Keratinocyte (primary cell): ENCODE measurements around the gene SLC22A3. TPM values are rescaled to one million over a fixed set of nuclear protein-coding genes. Genes with fewer than 3 reads are reported as not detected.

Source experiments
- DNase-seq: peaks from one replicate; pipeline ENCODE4 v3.0.0-alpha.2; 2011; ENCODE audit warnings: low read depth, missing footprints, low spot score
- FAIRE-seq: peaks from 2 replicates; lab custom pipeline; 2011; peaks lifted over from hg19 to GRCh38; lab: Jason Lieb, UNC
- H2AFZ ChIP-seq: 2 replicates; pipeline ENCODE4 v1.6.0; 2012; ENCODE audit warnings: low read length, control low read depth, inconsistent platforms; ENCODE audit not compliant: control insufficient read depth
- H3K27ac ChIP-seq: 2 replicates; pipeline ENCODE4 v1.5.1; 2011; ENCODE audit warnings: low read length; ENCODE audit not compliant: control insufficient read depth, insufficient read depth
- H3K27me3 ChIP-seq: 3 replicates; pipeline ENCODE4 v1.6.0; 2011; ENCODE audit warnings: low read length; ENCODE audit not compliant: control insufficient read depth, insufficient read depth; ENCODE audit errors: extremely low read depth
- H3K36me3 ChIP-seq, 2 experiments: 2 replicates in 1 of 2; 3 replicates in 1 of 2; pipeline ENCODE4 v1.5.1; 2011; ENCODE audit warnings: low read length in 2 of 2, mild to moderate bottlenecking in 1 of 2; ENCODE audit not compliant: control insufficient read depth in 2 of 2, insufficient read depth in 2 of 2; ENCODE audit errors: extremely low read depth in 1 of 2
- H3K4me1 ChIP-seq: 3 replicates; pipeline ENCODE4 v1.5.1; 2011; ENCODE audit warnings: low read length; ENCODE audit not compliant: control insufficient read depth, insufficient read depth; ENCODE audit errors: extremely low read depth
- H3K4me2 ChIP-seq: 3 replicates; pipeline ENCODE4 v1.6.0; 2011; ENCODE audit warnings: low read depth, low read length; ENCODE audit not compliant: control insufficient read depth, insufficient read depth; ENCODE audit errors: extremely low read depth
- H3K4me3 ChIP-seq, 3 experiments: fragments of 200-600 bp in 1 of 3; sonication (generic) in 1 of 3; 2 replicates in 2 of 3; 3 replicates in 1 of 3; pipeline ENCODE4 v1.5.1; 2011 to 2016; ENCODE audit warnings: low read length in 3 of 3, mild to moderate bottlenecking in 3 of 3, control low read depth in 2 of 3, inconsistent platforms in 1 of 3, low read depth in 1 of 3, mixed read lengths in 1 of 3, mixed run types in 1 of 3, moderate library complexity in 1 of 3; ENCODE audit not compliant: control insufficient read depth in 2 of 3, insufficient read depth in 2 of 3; ENCODE audit errors: extremely low read depth in 1 of 3
- H3K79me2 ChIP-seq: 2 replicates; pipeline ENCODE4 v1.6.0; 2012; ENCODE audit warnings: low read length; ENCODE audit not compliant: control insufficient read depth, insufficient read depth
- H3K9ac ChIP-seq: 3 replicates; pipeline ENCODE4 v1.6.0; 2011; ENCODE audit warnings: low read length; ENCODE audit not compliant: control insufficient read depth, insufficient read depth; ENCODE audit errors: extremely low read depth
- H3K9me1 ChIP-seq: 3 replicates; pipeline ENCODE4 v1.6.0; 2011; ENCODE audit warnings: low read length; ENCODE audit not compliant: control insufficient read depth, insufficient read depth; ENCODE audit errors: extremely low read depth
- H3K9me3 ChIP-seq: 2 replicates; pipeline ENCODE4 v1.5.1; 2012; ENCODE audit warnings: low read depth, low read length; ENCODE audit not compliant: control insufficient read depth
- H4K20me1 ChIP-seq: 3 replicates; pipeline ENCODE4 v1.6.0; 2011; ENCODE audit warnings: low read length; ENCODE audit not compliant: control insufficient read depth, insufficient read depth; ENCODE audit errors: extremely low read depth
- EZH2 ChIP-seq: IDR thresholded peaks from one replicate; pipeline ENCODE4 v1.6.1; 2012; ENCODE audit warnings: inconsistent platforms, mild to moderate bottlenecking, low read length, moderate library complexity
- dilution Hi-C: fragments of 300-500 bp; cut with MboI; formaldehyde crosslinking; loops from one replicate; pipeline ENCODE4 v1.7.0; 2020; ENCODE audit warnings: low sequenced_read_pairs; ENCODE audit not compliant: extremely low pct_ligation_motif_present
- polyA plus RNA-seq, 5 experiments: library from polyadenylated mRNA; depleted of rRNA in 3 of 5; stranded (reverse) in 3 of 5; stranded (forward) in 1 of 5; unstranded in 1 of 5; fragments of >200 nt; gene quantifications; 1 replicate in 1 of 5; 2 replicates in 3 of 5; 3 replicates in 1 of 5; pipeline versions ENCODE4 v1.2.1 to v1.2.3, GENCODE V29; 2011 to 2012; ENCODE audit warnings: missing spikeins in 2 of 5, low read depth in 1 of 5, low replicate concordance in 1 of 5
- TF ChIP-seq, protein P1 (sequence below), 3 experiments: IDR thresholded peaks in 1 of 3; conservative IDR thresholded peaks in 1 of 3; optimal IDR thresholded peaks in 1 of 3; 2 replicates in 2 of 3; 3 replicates in 1 of 3; pipeline versions ENCODE3 to v1.5.1; 2011; ENCODE audit warnings: low read length in 3 of 3, mild to moderate bottlenecking in 3 of 3, moderate library complexity in 2 of 3, control low read depth in 1 of 3, inconsistent platforms in 1 of 3; ENCODE audit not compliant: insufficient read depth in 2 of 3; ENCODE audit errors: extremely low read depth in 1 of 3

Gene SLC22A3
- polyA plus RNA-seq, 1 donor (not counting 4 experiments of a cell fraction or from before 2014, with no cell fraction given), result 1.8 TPM

DNA sequence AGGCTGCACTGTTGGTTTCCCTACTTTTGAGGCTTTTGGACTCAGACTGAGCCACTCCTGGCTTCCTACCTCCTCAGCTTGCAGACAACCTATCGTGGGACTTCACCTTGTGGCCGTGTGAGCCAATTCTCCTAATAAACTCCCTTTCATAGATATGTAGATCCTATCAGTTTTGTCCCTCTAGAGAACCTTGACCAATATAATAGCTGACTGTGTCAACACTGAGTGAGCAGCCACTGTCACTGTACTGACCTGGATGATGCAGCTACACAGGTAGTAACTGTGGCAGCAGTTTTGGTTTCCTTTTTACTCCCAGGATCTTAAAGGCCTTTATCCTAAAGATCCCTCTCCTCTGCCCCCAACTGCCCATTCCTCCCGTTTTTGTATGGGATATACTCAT is 70.2 kb downstream of the SLC22A3 start:
- H3K9me3 ChIP-seq, result no peaks in the 10 kb centered on the region
- H3K27ac ChIP-seq, result no peak overlapping the region
- H3K9ac ChIP-seq, result no peak overlapping the region
- no peaks in the 10 kb centered on the region for H3K79me2 ChIP-seq
- H3K4me2 ChIP-seq, result no peak overlapping the region
- DNase-seq, result no peak
- H3K27me3 ChIP-seq, result no peaks in the 10 kb centered on the region
- no peak for TF ChIP-seq EZH2
- TF ChIP-seq, protein P1, sequence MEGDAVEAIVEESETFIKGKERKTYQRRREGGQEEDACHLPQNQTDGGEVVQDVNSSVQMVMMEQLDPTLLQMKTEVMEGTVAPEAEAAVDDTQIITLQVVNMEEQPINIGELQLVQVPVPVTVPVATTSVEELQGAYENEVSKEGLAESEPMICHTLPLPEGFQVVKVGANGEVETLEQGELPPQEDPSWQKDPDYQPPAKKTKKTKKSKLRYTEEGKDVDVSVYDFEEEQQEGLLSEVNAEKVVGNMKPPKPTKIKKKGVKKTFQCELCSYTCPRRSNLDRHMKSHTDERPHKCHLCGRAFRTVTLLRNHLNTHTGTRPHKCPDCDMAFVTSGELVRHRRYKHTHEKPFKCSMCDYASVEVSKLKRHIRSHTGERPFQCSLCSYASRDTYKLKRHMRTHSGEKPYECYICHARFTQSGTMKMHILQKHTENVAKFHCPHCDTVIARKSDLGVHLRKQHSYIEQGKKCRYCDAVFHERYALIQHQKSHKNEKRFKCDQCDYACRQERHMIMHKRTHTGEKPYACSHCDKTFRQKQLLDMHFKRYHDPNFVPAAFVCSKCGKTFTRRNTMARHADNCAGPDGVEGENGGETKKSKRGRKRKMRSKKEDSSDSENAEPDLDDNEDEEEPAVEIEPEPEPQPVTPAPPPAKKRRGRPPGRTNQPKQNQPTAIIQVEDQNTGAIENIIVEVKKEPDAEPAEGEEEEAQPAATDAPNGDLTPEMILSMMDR (optimal IDR thresholded peaks at IDR 0.05 in 1 of 3, IDR thresholded peaks at IDR 0.05 in 1 of 3, conservative IDR thresholded peaks at IDR 0.05 in 1 of 3; ENCODE audit: extremely low read depth in 1 of 3, insufficient read depth in 2 of 3, low read length in 3 of 3), result no peak
- no peaks in the 10 kb centered on the region for H3K36me3 ChIP-seq
- peaks cover 19% of the 10 kb centered on the region for H3K4me1 ChIP-seq
- H3K4me3 ChIP-seq, result no peak overlapping the region
- no peak overlapping the region for H2AFZ ChIP-seq
- FAIRE-seq, result no peak
- no peaks in the 10 kb centered on the region for H3K9me1 ChIP-seq
- H4K20me1 ChIP-seq, result no peaks in the 10 kb centered on the region
- dilution Hi-C loops, result no loop called here

DNA sequence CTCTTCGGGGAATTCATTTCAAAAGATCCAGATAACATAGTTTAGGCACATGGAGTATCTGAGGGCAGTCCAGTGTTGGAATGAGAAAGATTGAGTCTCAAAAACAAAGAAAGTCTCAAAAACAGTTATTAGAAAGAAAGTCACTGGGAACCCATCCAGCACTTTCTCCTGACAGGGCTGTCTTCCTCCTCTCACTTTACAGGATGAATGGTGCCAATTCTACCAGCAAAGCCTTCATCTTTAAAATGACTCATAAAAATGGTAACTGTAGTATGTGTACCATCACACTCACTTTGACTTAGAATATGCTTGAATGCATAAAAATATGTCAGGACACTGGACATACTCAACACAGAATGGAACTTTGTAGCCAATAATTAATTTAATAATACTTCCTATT is 71.3 kb downstream of the SLC22A3 start:
- H3K9me1 ChIP-seq, result no peaks in the 10 kb centered on the region
- H3K9ac ChIP-seq, result no peak overlapping the region
- no peak for DNase-seq
- no peaks in the 10 kb centered on the region for H3K27me3 ChIP-seq
- peak overlapping the region; percentile 5 for H3K27ac ChIP-seq
- dilution Hi-C loops, result no loop called here
- no peaks in the 10 kb centered on the region for H4K20me1 ChIP-seq
- no peak overlapping the region for H3K4me2 ChIP-seq
- no peak for TF ChIP-seq EZH2
- TF ChIP-seq, protein P1 (optimal IDR thresholded peaks at IDR 0.05 in 1 of 3, IDR thresholded peaks at IDR 0.05 in 1 of 3, conservative IDR thresholded peaks at IDR 0.05 in 1 of 3; ENCODE audit: extremely low read depth in 1 of 3, insufficient read depth in 2 of 3, low read length in 3 of 3), result no peak
- H3K4me1 ChIP-seq, result peaks cover 25% of the 10 kb centered on the region
- H3K79me2 ChIP-seq, result no peaks in the 10 kb centered on the region
- FAIRE-seq, result peak; percentile 5
- H2AFZ ChIP-seq, result no peak overlapping the region
- H3K36me3 ChIP-seq, result no peaks in the 10 kb centered on the region
- H3K9me3 ChIP-seq, result no peaks in the 10 kb centered on the region
- H3K4me3 ChIP-seq, result no peak overlapping the region
